Thyroid gland (tissue), 4 donors: ENCODE measurements around the gene PDCD4. TPM values are rescaled to one million over a fixed set of nuclear protein-coding genes. Genes with fewer than 3 reads are reported as not detected.

ENCODE experiments used
- DNase-seq, 2 donors: peaks; one replicate each; pipeline ENCODE4 v3.0.0-alpha.2; 2019
- H3K27ac ChIP-seq, 3 donors: fragments of 200-600 bp; sonication (generic); 1 replicate in 2 of 3; 2 replicates in 1 of 3; pipeline ENCODE4 v1.5.1; 2016 to 2019; ENCODE audit warnings: mild to moderate bottlenecking in 1 of 3, moderate library complexity in 1 of 3
- H3K27me3 ChIP-seq: fragments of 200-600 bp; sonication (generic); one replicate; pipeline ENCODE4 v1.5.1; 2019
- H3K36me3 ChIP-seq, 2 donors: fragments of 200-600 bp; sonication (generic); one replicate each; pipeline ENCODE4 v1.5.1; 2016 to 2019
- H3K4me1 ChIP-seq, 2 donors: fragments of 200-600 bp; sonication (generic); one replicate each; pipeline ENCODE4 v1.5.1; 2017 to 2019
- H3K4me3 ChIP-seq, 3 donors: fragments of 200-600 bp; sonication (generic); replicated peaks in 1 of 3; 1 replicate in 2 of 3; 2 replicates in 1 of 3; pipeline ENCODE4 v1.5.1; 2016; ENCODE audit warnings: mild to moderate bottlenecking in 1 of 3
- H3K9me3 ChIP-seq: fragments of 200-600 bp; sonication (generic); one replicate; pipeline ENCODE4 v1.5.1; 2017
- CTCF ChIP-seq, 6 experiments: fragments of 200-600 bp in 3 of 6; fragments of 450-650 bp in 3 of 6; sonication (generic) in 3 of 6; IDR thresholded peaks; one replicate each; pipeline ENCODE4 v1.5.1; 2016 to 2019; ENCODE audit warnings: antibody characterized with exemption in 6 of 6, mild to moderate bottlenecking in 2 of 6, inconsistent platforms in 1 of 6, moderate library complexity in 1 of 6
- POLR2A ChIP-seq, 2 donors: fragments of 450-650 bp; IDR thresholded peaks; one replicate each; pipeline ENCODE4 v1.6.1; 2017; ENCODE audit warnings: antibody characterized with exemption in 2 of 2, mild to moderate bottlenecking in 2 of 2, moderate library complexity in 1 of 2
- WGBS, 2 donors: methylation state at CpG; one replicate each; pipeline ENCODE4 v1.1.5; 2017; 5-methylcytosine and 5-hydroxymethylcytosine counted together
- intact Hi-C: fragments of 100-400 bp; cut with DNase I; formaldehyde crosslinking; loops from one replicate; pipeline ENCODE4 v1.15.1; 2023
- total RNA-seq, 4 donors: library from RNA; depleted of rRNA; stranded (reverse); fragments of >200 nt; gene quantifications; one replicate each; pipeline ENCODE4 v1.2.3, GENCODE V29; 2016

PDCD4 gene
- total RNA-seq, 4 donors from 2014 or later = 188 to 340 (median 256) TPM

- no peak for DNase-seq
- TF ChIP-seq CTCF (IDR thresholded peaks at IDR 0.05) (no peak), POLR2A (IDR thresholded peaks at IDR 0.05) (no peak)
- Histone ChIP-seq H3K4me3 (no peak overlapping the region), H3K27me3 (no peaks in the 10 kb centered on the region), H3K9me3 (no peaks in the 10 kb centered on the region), H3K4me1 (peaks cover 35 to 38% of the 10 kb centered on the region in 2 donors), H3K36me3 (no peaks in the 10 kb centered on the region), H3K27ac (peak overlapping the region; percentile 57 to 84 (median 62))
- intact Hi-C loops = no loop called here
- 19 to 36% methylated on average over 1 of the region's 1 CpG for WGBS, 2 donors
Observed at GRCh38 chr10:110932505-110933180, 60.9 kb downstream of the PDCD4 start.

- no peak for TF ChIP-seq POLR2A (IDR thresholded peaks at IDR 0.05)
- no peak for TF ChIP-seq CTCF (IDR thresholded peaks at IDR 0.05)
- intact Hi-C loops = no loop called here
- Histone ChIP-seq H3K36me3 (no peaks in the 10 kb centered on the region), H3K27ac (no peak overlapping the region), H3K27me3 (no peaks in the 10 kb centered on the region), H3K4me1 (peaks cover 18 to 22% of the 10 kb centered on the region in 2 donors), H3K9me3 (no peaks in the 10 kb centered on the region), H3K4me3 (no peak overlapping the region)
- no peak for DNase-seq
- 96% methylated on average over 18 of the region's 18 CpGs for WGBS, 2 donors
Observed at GRCh38 chr10:110936757-110937156, 65.0 kb downstream of the PDCD4 start.

- Histone ChIP-seq H3K4me1 (no peaks in the 10 kb centered on the region), H3K27me3 (no peaks in the 10 kb centered on the region), H3K36me3 (no peaks in the 10 kb centered on the region), H3K27ac (no peak overlapping the region), H3K4me3 (no peak overlapping the region), H3K9me3 (no peaks in the 10 kb centered on the region)
- intact Hi-C loops = no loop called here
- TF ChIP-seq CTCF (IDR thresholded peaks at IDR 0.05) (no peak), POLR2A (IDR thresholded peaks at IDR 0.05) (no peak)
- 96 to 97% methylated on average over 4 of the region's 4 CpGs for WGBS, 2 donors
- no peak for DNase-seq
Observed at GRCh38 chr10:110939419-110939818, 67.7 kb downstream of the PDCD4 start.

GRCh38 chr10:110944792-110945396, 73.2 kb downstream of the PDCD4 start:
- intact Hi-C loops = no loop called here
- H3K27ac ChIP-seq = no peak overlapping the region

More at GRCh38 chr10:110944792-110945396, 73.2 kb downstream of the PDCD4 start:
- Histone ChIP-seq H3K4me1 (peaks cover 0 to 12% of the 10 kb centered on the region in 2 donors), H3K27me3 (no peaks in the 10 kb centered on the region), H3K4me3 (no peak overlapping the region), H3K36me3 (no peaks in the 10 kb centered on the region), H3K9me3 (no peaks in the 10 kb centered on the region)
- 67 to 78% methylated on average over 5 of the region's 5 CpGs for WGBS, 2 donors
- TF ChIP-seq CTCF (IDR thresholded peaks at IDR 0.05) (no peak), POLR2A (IDR thresholded peaks at IDR 0.05) (no peak)
- DNase-seq = no peak
